Cardiac fibroblast (primary cell): ENCODE results near the gene SLC13A2.

Source experiments
- DNase-seq, 2 donors: peaks; one replicate each; pipeline versions ENCODE4 v3.0.0 to v3.0.0-alpha.2; 2010; ENCODE audit warnings: low read depth in 2 of 2
- H3K4me3 ChIP-seq, 2 donors: replicated peaks in 1 of 2; 1 replicate in 1 of 2; 2 replicates in 1 of 2; pipeline ENCODE4 v1.5.1; 2011; ENCODE audit warnings: low read depth in 2 of 2, low read length in 2 of 2, mild to moderate bottlenecking in 2 of 2, moderate library complexity in 1 of 2
- CTCF ChIP-seq: IDR thresholded peaks from one replicate; pipeline ENCODE4 v1.5.1; 2011; ENCODE audit warnings: low read depth, mild to moderate bottlenecking, low read length, inconsistent platforms

Gene SLC13A2

GRCh38 chr17:28508211-28508724 is 34.8 kb downstream of the SLC13A2 start:
- H3K4me3 ChIP-seq = no peak overlapping the region
- no peak for TF ChIP-seq CTCF
- DNase-seq = no peak

- TF ChIP-seq CTCF = no peak
- DNase-seq = peak in 1 of 2 donors; percentile 10
- H3K4me3 ChIP-seq = no peak overlapping the region
Measured at GRCh38 chr17:28509789-28510188, 36.3 kb downstream of the SLC13A2 start.

GRCh38 chr17:28511858-28512461 is 38.5 kb downstream of the SLC13A2 start:
- no peak overlapping the region for H3K4me3 ChIP-seq
- DNase-seq = no peak
- no peak for TF ChIP-seq CTCF

GRCh38 chr17:28513476-28513875 is 40.0 kb downstream of the SLC13A2 start:
- TF ChIP-seq CTCF = no peak
- no peak overlapping the region for H3K4me3 ChIP-seq
- DNase-seq = no peak

- TF ChIP-seq CTCF = no peak
- DNase-seq = no peak
Measured at GRCh38 chr17:28514561-28515002, 41.1 kb downstream of the SLC13A2 start.

GRCh38 chr17:28515518-28515917 is 42.1 kb downstream of the SLC13A2 start:
- H3K4me3 ChIP-seq = no peak overlapping the region
- TF ChIP-seq CTCF = no peak
- DNase-seq = no peak

More at GRCh38 chr17:28514561-28515002, 41.1 kb downstream of the SLC13A2 start:
- H3K4me3 ChIP-seq = no peak overlapping the region

- H3K4me3 ChIP-seq = no peak overlapping the region
- no peak for TF ChIP-seq CTCF
- no peak for DNase-seq
Measured at GRCh38 chr17:28518132-28518531, 44.7 kb downstream of the SLC13A2 start.
